ENCODE measurements around the gene AGR3.

The AGR3 gene

GRCh38 chr7:16847381-16847860 is 34.4 kb downstream of the AGR3 start:
- no peak overlapping the region for H3K4me3 ChIP-seq (ENCODE audit: low read depth, low read length)
- H3K9ac ChIP-seq (ENCODE audit: low read depth, low read length) = no peak overlapping the region
- H3K36me3 ChIP-seq (ENCODE audit: control insufficient read depth, insufficient read depth, low read length) = no peaks in the 10 kb centered on the region
- H3K9me3 ChIP-seq (ENCODE audit: control insufficient read depth, insufficient read depth, low read length) = no peaks in the 10 kb centered on the region
- H3K4me1 ChIP-seq (ENCODE audit: control insufficient read depth, insufficient read depth, low read length) = no peaks in the 10 kb centered on the region
- no peaks in the 10 kb centered on the region for H3K27me3 ChIP-seq (ENCODE audit: control insufficient read depth, insufficient read depth, low read length)

GRCh38 chr7:16846601-16847165 is 35.1 kb downstream of the AGR3 start:
- no peaks in the 10 kb centered on the region for H3K36me3 ChIP-seq (ENCODE audit: control insufficient read depth, insufficient read depth, low read length)
- H3K9ac ChIP-seq (ENCODE audit: low read depth, low read length) = no peak overlapping the region
- H3K27me3 ChIP-seq (ENCODE audit: control insufficient read depth, insufficient read depth, low read length) = no peaks in the 10 kb centered on the region
- no peaks in the 10 kb centered on the region for H3K9me3 ChIP-seq (ENCODE audit: control insufficient read depth, insufficient read depth, low read length)
- H3K4me1 ChIP-seq (ENCODE audit: control insufficient read depth, insufficient read depth, low read length) = no peaks in the 10 kb centered on the region
- no peak overlapping the region for H3K4me3 ChIP-seq (ENCODE audit: low read depth, low read length)

GRCh38 chr7:16845746-16846145 is 36.0 kb downstream of the AGR3 start:
- H3K4me1 ChIP-seq (ENCODE audit: control insufficient read depth, insufficient read depth, low read length) = no peaks in the 10 kb centered on the region
- H3K9me3 ChIP-seq (ENCODE audit: control insufficient read depth, insufficient read depth, low read length) = no peaks in the 10 kb centered on the region
- no peak overlapping the region for H3K4me3 ChIP-seq (ENCODE audit: low read depth, low read length)
- H3K9ac ChIP-seq (ENCODE audit: low read depth, low read length) = no peak overlapping the region
- no peaks in the 10 kb centered on the region for H3K36me3 ChIP-seq (ENCODE audit: control insufficient read depth, insufficient read depth, low read length)
- no peaks in the 10 kb centered on the region for H3K27me3 ChIP-seq (ENCODE audit: control insufficient read depth, insufficient read depth, low read length)

GRCh38 chr7:16841681-16842080 is 40.1 kb downstream of the AGR3 start:
- H3K27me3 ChIP-seq (ENCODE audit: control insufficient read depth, insufficient read depth, low read length) = no peaks in the 10 kb centered on the region
- H3K36me3 ChIP-seq (ENCODE audit: control insufficient read depth, insufficient read depth, low read length) = no peaks in the 10 kb centered on the region
- H3K4me1 ChIP-seq (ENCODE audit: control insufficient read depth, insufficient read depth, low read length) = no peaks in the 10 kb centered on the region
- H3K4me3 ChIP-seq (ENCODE audit: low read depth, low read length) = no peak overlapping the region
- H3K9ac ChIP-seq (ENCODE audit: low read depth, low read length) = no peak overlapping the region
- no peaks in the 10 kb centered on the region for H3K9me3 ChIP-seq (ENCODE audit: control insufficient read depth, insufficient read depth, low read length)

GRCh38 chr7:16840094-16840493 is 41.7 kb downstream of the AGR3 start:
- no peaks in the 10 kb centered on the region for H3K36me3 ChIP-seq (ENCODE audit: control insufficient read depth, insufficient read depth, low read length)
- H3K9me3 ChIP-seq (ENCODE audit: control insufficient read depth, insufficient read depth, low read length) = no peaks in the 10 kb centered on the region
- no peak overlapping the region for H3K4me3 ChIP-seq (ENCODE audit: low read depth, low read length)
- H3K4me1 ChIP-seq (ENCODE audit: control insufficient read depth, insufficient read depth, low read length) = no peaks in the 10 kb centered on the region
- H3K27me3 ChIP-seq (ENCODE audit: control insufficient read depth, insufficient read depth, low read length) = no peaks in the 10 kb centered on the region
- H3K9ac ChIP-seq (ENCODE audit: low read depth, low read length) = no peak overlapping the region

GRCh38 chr7:16839646-16840045 is 42.1 kb downstream of the AGR3 start:
- H3K27me3 ChIP-seq (ENCODE audit: control insufficient read depth, insufficient read depth, low read length) = no peaks in the 10 kb centered on the region
- H3K4me3 ChIP-seq (ENCODE audit: low read depth, low read length) = no peak overlapping the region
- no peak overlapping the region for H3K9ac ChIP-seq (ENCODE audit: low read depth, low read length)
- no peaks in the 10 kb centered on the region for H3K9me3 ChIP-seq (ENCODE audit: control insufficient read depth, insufficient read depth, low read length)
- H3K36me3 ChIP-seq (ENCODE audit: control insufficient read depth, insufficient read depth, low read length) = no peaks in the 10 kb centered on the region
- H3K4me1 ChIP-seq (ENCODE audit: control insufficient read depth, insufficient read depth, low read length) = no peaks in the 10 kb centered on the region

GRCh38 chr7:16838891-16839290 is 42.9 kb downstream of the AGR3 start:
- H3K36me3 ChIP-seq (ENCODE audit: control insufficient read depth, insufficient read depth, low read length) = no peaks in the 10 kb centered on the region
- no peak overlapping the region for H3K9ac ChIP-seq (ENCODE audit: low read depth, low read length)
- no peaks in the 10 kb centered on the region for H3K27me3 ChIP-seq (ENCODE audit: control insufficient read depth, insufficient read depth, low read length)
- no peak overlapping the region for H3K4me3 ChIP-seq (ENCODE audit: low read depth, low read length)
- no peaks in the 10 kb centered on the region for H3K9me3 ChIP-seq (ENCODE audit: control insufficient read depth, insufficient read depth, low read length)
- no peaks in the 10 kb centered on the region for H3K4me1 ChIP-seq (ENCODE audit: control insufficient read depth, insufficient read depth, low read length)

- Histone ChIP-seq H3K27me3 (ENCODE audit: control insufficient read depth, insufficient read depth, low read length) (no peaks in the 10 kb centered on the region), H3K36me3 (ENCODE audit: control insufficient read depth, insufficient read depth, low read length) (no peaks in the 10 kb centered on the region), H3K4me3 (ENCODE audit: low read depth, low read length) (no peak overlapping the region), H3K4me1 (ENCODE audit: control insufficient read depth, insufficient read depth, low read length) (no peaks in the 10 kb centered on the region), H3K9ac (ENCODE audit: low read depth, low read length) (no peak overlapping the region), H3K9me3 (ENCODE audit: control insufficient read depth, insufficient read depth, low read length) (no peaks in the 10 kb centered on the region)
These were observed 43.4 kb downstream of the AGR3 start for GRCh38 chr7:16838386-16838785.

- Histone ChIP-seq H3K27me3 (ENCODE audit: control insufficient read depth, insufficient read depth, low read length) (no peaks in the 10 kb centered on the region), H3K4me1 (ENCODE audit: control insufficient read depth, insufficient read depth, low read length) (no peaks in the 10 kb centered on the region), H3K9me3 (ENCODE audit: control insufficient read depth, insufficient read depth, low read length) (no peaks in the 10 kb centered on the region), H3K9ac (ENCODE audit: low read depth, low read length) (no peak overlapping the region), H3K4me3 (ENCODE audit: low read depth, low read length) (no peak overlapping the region), H3K36me3 (ENCODE audit: control insufficient read depth, insufficient read depth, low read length) (no peaks in the 10 kb centered on the region)
These were observed 45.3 kb downstream of the AGR3 start for GRCh38 chr7:16836481-16836880.

GRCh38 chr7:16833373-16833772 is 48.4 kb downstream of the AGR3 start:
- Histone ChIP-seq H3K36me3 (ENCODE audit: control insufficient read depth, insufficient read depth, low read length) (no peaks in the 10 kb centered on the region), H3K27me3 (ENCODE audit: control insufficient read depth, insufficient read depth, low read length) (no peaks in the 10 kb centered on the region), H3K4me3 (ENCODE audit: low read depth, low read length) (no peak overlapping the region), H3K9me3 (ENCODE audit: control insufficient read depth, insufficient read depth, low read length) (no peaks in the 10 kb centered on the region), H3K9ac (ENCODE audit: low read depth, low read length) (no peak overlapping the region), H3K4me1 (ENCODE audit: control insufficient read depth, insufficient read depth, low read length) (no peaks in the 10 kb centered on the region)

GRCh38 chr7:16826060-16826459 is 55.7 kb downstream of the AGR3 start:
- no peak overlapping the region for H3K4me3 ChIP-seq (ENCODE audit: low read depth, low read length)

GRCh38 chr7:16822029-16822428 is 59.8 kb downstream of the AGR3 start:
- Histone ChIP-seq H3K27me3 (ENCODE audit: control insufficient read depth, insufficient read depth, low read length) (no peaks in the 10 kb centered on the region), H3K9ac (ENCODE audit: low read depth, low read length) (no peak overlapping the region), H3K36me3 (ENCODE audit: control insufficient read depth, insufficient read depth, low read length) (no peaks in the 10 kb centered on the region), H3K4me1 (ENCODE audit: control insufficient read depth, insufficient read depth, low read length) (no peaks in the 10 kb centered on the region), H3K9me3 (ENCODE audit: control insufficient read depth, insufficient read depth, low read length) (no peaks in the 10 kb centered on the region), H3K4me3 (ENCODE audit: low read depth, low read length) (no peak overlapping the region)

More at GRCh38 chr7:16826060-16826459, 55.7 kb downstream of the AGR3 start:
- Histone ChIP-seq H3K9ac (ENCODE audit: low read depth, low read length) (no peak overlapping the region), H3K4me1 (ENCODE audit: control insufficient read depth, insufficient read depth, low read length) (no peaks in the 10 kb centered on the region), H3K9me3 (ENCODE audit: control insufficient read depth, insufficient read depth, low read length) (no peaks in the 10 kb centered on the region), H3K27me3 (ENCODE audit: control insufficient read depth, insufficient read depth, low read length) (no peaks in the 10 kb centered on the region), H3K36me3 (ENCODE audit: control insufficient read depth, insufficient read depth, low read length) (no peaks in the 10 kb centered on the region)

Measured in iPS-15b (cell line).